ENCODE measurements around the gene KCNQ1OT1.

KCNQ1OT1 gene

GRCh38 chr11:2701898-2702434 is 2.2 kb upstream of the KCNQ1OT1 start:
- DNase-seq (ENCODE audit: low read depth), result no peak

- DNase-seq (ENCODE audit: low read depth), result no peak
Measured at GRCh38 chr11:2701230-2701629, 1.4 kb upstream of the KCNQ1OT1 start.

- DNase-seq (ENCODE audit: low read depth), result no peak
Measured at GRCh38 chr11:2700415-2701211, 819 bp upstream of the KCNQ1OT1 start.

GRCh38 chr11:2699185-2699530 is 636 bp downstream of the KCNQ1OT1 start:
- no peak for DNase-seq (ENCODE audit: low read depth)

GRCh38 chr11:2698386-2699184 is 1.2 kb downstream of the KCNQ1OT1 start:
- DNase-seq (ENCODE audit: low read depth), result no peak

GRCh38 chr11:2697866-2698265 is 1.9 kb downstream of the KCNQ1OT1 start:
- no peak for DNase-seq (ENCODE audit: low read depth)

- DNase-seq (ENCODE audit: low read depth), result no peak
Measured at GRCh38 chr11:2696455-2696854, 3.3 kb downstream of the KCNQ1OT1 start.

GRCh38 chr11:2694995-2695939 is 4.5 kb downstream of the KCNQ1OT1 start:
- DNase-seq (ENCODE audit: low read depth), result no peak

GRCh38 chr11:2694495-2694894 is 5.3 kb downstream of the KCNQ1OT1 start:
- no peak for DNase-seq (ENCODE audit: low read depth)

GRCh38 chr11:2693271-2694261 is 6.2 kb downstream of the KCNQ1OT1 start:
- no peak for DNase-seq (ENCODE audit: low read depth)

GRCh38 chr11:2691991-2692875 is 7.6 kb downstream of the KCNQ1OT1 start:
- DNase-seq (ENCODE audit: low read depth), result no peak

GRCh38 chr11:2691355-2691761 is 8.4 kb downstream of the KCNQ1OT1 start:
- DNase-seq (ENCODE audit: low read depth), result no peak

- no peak for DNase-seq (ENCODE audit: low read depth)
Measured at GRCh38 chr11:2690596-2691354, 9.0 kb downstream of the KCNQ1OT1 start.

- no peak for DNase-seq (ENCODE audit: low read depth)
Measured at GRCh38 chr11:2689651-2690575, 9.9 kb downstream of the KCNQ1OT1 start.

- DNase-seq (ENCODE audit: low read depth), result no peak
Measured at GRCh38 chr11:2688381-2689231, 11.2 kb downstream of the KCNQ1OT1 start.

GRCh38 chr11:2687782-2688191 is 12.0 kb downstream of the KCNQ1OT1 start:
- no peak for DNase-seq (ENCODE audit: low read depth)

- no peak for DNase-seq (ENCODE audit: low read depth)
Measured at GRCh38 chr11:2687223-2687530, 12.6 kb downstream of the KCNQ1OT1 start.
